K562 (cell line): ENCODE measurements around the gene DND1. TPM values are rescaled to one million over a fixed set of nuclear protein-coding genes. Genes with fewer than 3 reads are reported as not detected.
A peak's percentile ranks its signal among the peaks of the same experiment; 100 is the strongest.
"Not testable (repeated sequence)": the region's sequence is repeated elsewhere in the genome, so short reads cannot be mapped to it uniquely, and the experiment has no call there.

ENCODE experiments used
- CBFA2T2 ChIP-seq: fragments of 450-650 bp; conservative IDR thresholded peaks from 2 replicates; pipeline ENCODE4 v1.6.1; 2017; ENCODE audit warnings: mild to moderate bottlenecking
- CBFA2T3 ChIP-seq: fragments of 450-650 bp; IDR thresholded peaks from 2 replicates; pipeline ENCODE4 v1.6.1; 2017
- CEBPB ChIP-seq: fragments of 450-650 bp; IDR thresholded peaks from 2 replicates; pipeline ENCODE4 v1.6.1; 2016; ENCODE audit warnings: missing genetic modification characterization, missing compliant biosample characterization
- EP300 ChIP-seq: IDR thresholded peaks from 2 replicates; pipeline ENCODE4 v1.6.1; 2012; ENCODE audit warnings: low read length, improper control_type of control experiment
- polyA plus RNA-seq, 8 experiments: library from polyadenylated mRNA; depleted of rRNA in 4 of 8; stranded (reverse) in 5 of 8; unstranded in 3 of 8; fragments of >200 nt; fragmentation: Nextera tagmentation in 2 of 8; fragmentation: Illumina TruSeq in 1 of 8; extraction: Ambion mirVana in 2 of 8; extraction: Trizol in 1 of 8; gene quantifications; 2 replicates each; pipeline versions ENCODE4 v1.2.1 to v1.2.3, GENCODE V29; 2011 to 2014; ENCODE audit warnings: inconsistent platforms in 1 of 8, missing spikeins in 1 of 8
- total RNA-seq, 7 experiments: library from RNA; depleted of rRNA in 6 of 7; stranded (reverse); fragments of >200 nt in 6 of 7; fragmentation: Illumina TruSeq in 2 of 7; extraction: Trizol in 2 of 7; gene quantifications; 2 replicates each; pipeline versions ENCODE4 v1.2.1 to v1.2.3, GENCODE V29; 2011 to 2021; ENCODE audit warnings: low replicate concordance in 1 of 7
- TF ChIP-seq, protein P1 (sequence below), 2 experiments: IDR thresholded peaks in 1 of 2; conservative IDR thresholded peaks in 1 of 2; 2 replicates each; pipeline ENCODE4 v1.6.1; 2016; ENCODE audit warnings: low read depth in 2 of 2, mild to moderate bottlenecking in 1 of 2, missing compliant biosample characterization in 1 of 2, missing genetic modification characterization in 1 of 2, moderate library complexity in 1 of 2
- TF ChIP-seq, protein P2 (sequence below), 2 experiments: fragments of 200-800 bp in 1 of 2; sonication (Bioruptor generic) in 1 of 2; sonication (generic) in 1 of 2; formaldehyde crosslinking in 1 of 2; IDR thresholded peaks in 1 of 2; conservative IDR thresholded peaks in 1 of 2; 2 replicates each; pipeline versions ENCODE4 v1.5.0 to v1.6.1; 2016 to 2020; ENCODE audit warnings: missing compliant biosample characterization in 1 of 2, missing genetic modification characterization in 1 of 2, missing genetic modification reagents in 1 of 2
- TF ChIP-seq, protein P3 (sequence below), 2 experiments: fragments of 450-650 bp; conservative IDR thresholded peaks; 2 replicates each; pipeline ENCODE4 v1.6.1; 2017; ENCODE audit warnings: mild to moderate bottlenecking in 2 of 2, moderate library complexity in 2 of 2

The DND1 gene
- total and polyA plus RNA-seq, 9 of the 15 experiments (the other 6 are each of a cell fraction or from before 2014, with no cell fraction given), result 0.37 to 2.0 (median 0.90) TPM; not detected in 3

DNA sequence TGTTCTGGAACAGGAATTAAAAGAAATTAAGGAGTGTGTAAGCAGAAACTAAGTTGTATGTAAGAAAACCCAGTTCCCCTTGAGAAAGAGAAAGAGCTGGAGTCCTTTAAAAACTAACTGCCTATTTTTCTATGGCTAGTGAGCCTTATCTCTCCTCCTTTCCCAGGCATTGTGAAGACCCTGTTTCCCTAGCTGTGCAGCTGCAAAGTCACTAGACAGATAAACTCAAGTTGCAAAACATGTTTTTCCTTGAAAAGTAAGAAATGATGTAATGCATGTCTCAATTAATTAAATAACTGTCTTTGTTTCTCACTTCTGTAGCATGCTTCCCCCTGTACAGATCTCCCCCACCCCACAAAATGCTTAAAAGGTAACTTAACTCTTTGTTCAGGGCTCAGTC, 50.3 kb downstream of the DND1 start (continued):
- TF ChIP-seq, protein P1, sequence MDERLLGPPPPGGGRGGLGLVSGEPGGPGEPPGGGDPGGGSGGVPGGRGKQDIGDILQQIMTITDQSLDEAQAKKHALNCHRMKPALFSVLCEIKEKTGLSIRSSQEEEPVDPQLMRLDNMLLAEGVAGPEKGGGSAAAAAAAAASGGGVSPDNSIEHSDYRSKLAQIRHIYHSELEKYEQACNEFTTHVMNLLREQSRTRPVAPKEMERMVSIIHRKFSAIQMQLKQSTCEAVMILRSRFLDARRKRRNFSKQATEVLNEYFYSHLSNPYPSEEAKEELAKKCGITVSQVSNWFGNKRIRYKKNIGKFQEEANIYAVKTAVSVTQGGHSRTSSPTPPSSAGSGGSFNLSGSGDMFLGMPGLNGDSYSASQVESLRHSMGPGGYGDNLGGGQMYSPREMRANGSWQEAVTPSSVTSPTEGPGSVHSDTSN (CRISPR knock-in tag; IDR thresholded peaks at IDR 0.05; ENCODE audit: low read depth), result not testable (repeated sequence)
- TF ChIP-seq, protein P1 (tag; conservative IDR thresholded peaks at IDR 0.05; ENCODE audit: low read depth), result peak; percentile 31; the same call in 1 of the 2 replicates
- TF ChIP-seq, protein P2, sequence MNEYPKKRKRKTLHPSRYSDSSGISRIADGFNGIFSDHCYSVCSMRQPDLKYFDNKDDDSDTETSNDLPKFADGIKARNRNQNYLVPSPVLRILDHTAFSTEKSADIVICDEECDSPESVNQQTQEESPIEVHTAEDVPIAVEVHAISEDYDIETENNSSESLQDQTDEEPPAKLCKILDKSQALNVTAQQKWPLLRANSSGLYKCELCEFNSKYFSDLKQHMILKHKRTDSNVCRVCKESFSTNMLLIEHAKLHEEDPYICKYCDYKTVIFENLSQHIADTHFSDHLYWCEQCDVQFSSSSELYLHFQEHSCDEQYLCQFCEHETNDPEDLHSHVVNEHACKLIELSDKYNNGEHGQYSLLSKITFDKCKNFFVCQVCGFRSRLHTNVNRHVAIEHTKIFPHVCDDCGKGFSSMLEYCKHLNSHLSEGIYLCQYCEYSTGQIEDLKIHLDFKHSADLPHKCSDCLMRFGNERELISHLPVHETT (CRISPR knock-in tag; conservative IDR thresholded peaks at IDR 0.05 in 1 of 2, IDR thresholded peaks at IDR 0.05 in 1 of 2), result 0 out of 4 replicates have a peak, but pooled peaks of 1 of the 2 experiments have one; percentile 17
- TF ChIP-seq, protein P3, sequence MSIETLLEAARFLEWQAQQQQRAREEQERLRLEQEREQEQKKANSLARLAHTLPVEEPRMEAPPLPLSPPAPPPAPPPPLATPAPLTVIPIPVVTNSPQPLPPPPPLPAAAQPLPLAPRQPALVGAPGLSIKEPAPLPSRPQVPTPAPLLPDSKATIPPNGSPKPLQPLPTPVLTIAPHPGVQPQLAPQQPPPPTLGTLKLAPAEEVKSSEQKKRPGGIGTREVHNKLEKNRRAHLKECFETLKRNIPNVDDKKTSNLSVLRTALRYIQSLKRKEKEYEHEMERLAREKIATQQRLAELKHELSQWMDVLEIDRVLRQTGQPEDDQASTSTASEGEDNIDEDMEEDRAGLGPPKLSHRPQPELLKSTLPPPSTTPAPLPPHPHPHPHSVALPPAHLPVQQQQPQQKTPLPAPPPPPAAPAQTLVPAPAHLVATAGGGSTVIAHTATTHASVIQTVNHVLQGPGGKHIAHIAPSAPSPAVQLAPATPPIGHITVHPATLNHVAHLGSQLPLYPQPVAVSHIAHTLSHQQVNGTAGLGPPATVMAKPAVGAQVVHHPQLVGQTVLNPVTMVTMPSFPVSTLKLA (conservative IDR thresholded peaks at IDR 0.05), result 0 out of 4 replicates have a peak, but pooled peaks of 1 of the 2 experiments have one; percentile 16
- TF ChIP-seq CEBPB (tag), result peak; percentile 93
- TF ChIP-seq CBFA2T3, result peak; percentile 69
- peak; percentile 58 for TF ChIP-seq CBFA2T2
- peak; percentile 21; the same call in 1 of the 2 replicates for TF ChIP-seq EP300
